OCI-M1 (cell line): ENCODE measurements around the gene ZNF79.

ENCODE experiments used
- DNase-seq: peaks from one replicate; lab custom pipeline; 2025; lab: John Stamatoyannopoulos, UW

ZNF79 gene

GRCh38 chr9:127423934-127424675 is at the start of gene ZNF79:
ZNF79 (plus strand) TSS chr9:127424382; CDS start chr9:127424788, 406 bp downstream.
- peak; percentile 93 for DNase-seq

GRCh38 chr9:127380479-127380878 is 43.7 kb upstream of the ZNF79 start:
- peak; percentile 64 for DNase-seq

GRCh38 chr9:127382541-127382940 is 41.6 kb upstream of the ZNF79 start:
- DNase-seq: no peak

- no peak for DNase-seq
Measured at GRCh38 chr9:127384016-127384730, 40.0 kb upstream of the ZNF79 start.

GRCh38 chr9:127384901-127385300 is 39.3 kb upstream of the ZNF79 start:
- DNase-seq: no peak

- DNase-seq: no peak
Measured at GRCh38 chr9:127386249-127386648, 37.9 kb upstream of the ZNF79 start.

- no peak for DNase-seq
Measured at GRCh38 chr9:127386981-127387380, 37.2 kb upstream of the ZNF79 start.

GRCh38 chr9:127388037-127388855 is 35.9 kb upstream of the ZNF79 start:
- peak; percentile 92 for DNase-seq

- DNase-seq: no peak
Measured at GRCh38 chr9:127388856-127389238, 35.3 kb upstream of the ZNF79 start.

- no peak for DNase-seq
Measured at GRCh38 chr9:127389381-127390247, 34.6 kb upstream of the ZNF79 start.

GRCh38 chr9:127390248-127390545 is 34.0 kb upstream of the ZNF79 start:
- no peak for DNase-seq

GRCh38 chr9:127390563-127390962 is 33.6 kb upstream of the ZNF79 start:
- DNase-seq: no peak

- DNase-seq: no peak
Measured at GRCh38 chr9:127392166-127392565, 32.0 kb upstream of the ZNF79 start.

GRCh38 chr9:127392976-127393375 is 31.2 kb upstream of the ZNF79 start:
- DNase-seq: no peak

- DNase-seq: no peak
Measured at GRCh38 chr9:127393645-127394044, 30.5 kb upstream of the ZNF79 start.

GRCh38 chr9:127395497-127396252 is 28.5 kb upstream of the ZNF79 start:
- peak; percentile 15 for DNase-seq

GRCh38 chr9:127396253-127396807 is 27.9 kb upstream of the ZNF79 start:
- no peak for DNase-seq

GRCh38 chr9:127396808-127397645 is 27.2 kb upstream of the ZNF79 start, which contains the start of gene SLC2A8:
SLC2A8 (plus strand) TSS chr9:127397169; CDS start chr9:127397231, 62 bp downstream.
- no peak for DNase-seq

GRCh38 chr9:127397646-127398274 is 26.4 kb upstream of the ZNF79 start:
- DNase-seq: no peak
